ENCODE measurements around the gene KIAA0040.

DNA sequence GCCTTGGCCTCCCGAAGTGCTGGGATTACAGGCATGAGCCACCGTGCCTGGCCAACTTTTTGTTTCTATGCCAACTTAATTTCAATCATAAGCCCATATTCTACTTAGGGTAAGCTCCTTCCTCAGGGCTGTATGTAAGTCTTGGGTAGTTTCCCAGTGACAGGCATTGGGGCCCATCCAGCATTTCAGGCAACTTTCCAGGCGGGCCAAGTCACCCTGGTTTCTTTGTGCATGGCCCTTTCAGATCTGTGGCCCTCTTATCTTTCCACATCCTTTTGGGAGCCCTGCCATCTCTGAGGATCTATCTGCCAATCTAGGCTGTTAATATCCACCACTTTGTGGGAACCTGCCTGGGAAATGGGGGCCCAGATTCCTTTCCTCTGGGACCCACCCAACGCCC lies 66.2 kb downstream of the KIAA0040 start:
- TF ChIP-seq, protein P1, sequence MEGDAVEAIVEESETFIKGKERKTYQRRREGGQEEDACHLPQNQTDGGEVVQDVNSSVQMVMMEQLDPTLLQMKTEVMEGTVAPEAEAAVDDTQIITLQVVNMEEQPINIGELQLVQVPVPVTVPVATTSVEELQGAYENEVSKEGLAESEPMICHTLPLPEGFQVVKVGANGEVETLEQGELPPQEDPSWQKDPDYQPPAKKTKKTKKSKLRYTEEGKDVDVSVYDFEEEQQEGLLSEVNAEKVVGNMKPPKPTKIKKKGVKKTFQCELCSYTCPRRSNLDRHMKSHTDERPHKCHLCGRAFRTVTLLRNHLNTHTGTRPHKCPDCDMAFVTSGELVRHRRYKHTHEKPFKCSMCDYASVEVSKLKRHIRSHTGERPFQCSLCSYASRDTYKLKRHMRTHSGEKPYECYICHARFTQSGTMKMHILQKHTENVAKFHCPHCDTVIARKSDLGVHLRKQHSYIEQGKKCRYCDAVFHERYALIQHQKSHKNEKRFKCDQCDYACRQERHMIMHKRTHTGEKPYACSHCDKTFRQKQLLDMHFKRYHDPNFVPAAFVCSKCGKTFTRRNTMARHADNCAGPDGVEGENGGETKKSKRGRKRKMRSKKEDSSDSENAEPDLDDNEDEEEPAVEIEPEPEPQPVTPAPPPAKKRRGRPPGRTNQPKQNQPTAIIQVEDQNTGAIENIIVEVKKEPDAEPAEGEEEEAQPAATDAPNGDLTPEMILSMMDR (IDR thresholded peaks at IDR 0.05) = no peak
- TF ChIP-seq POLR2A (IDR thresholded peaks at IDR 0.05) = no peak
